ENCODE data around the gene GART. TPM values are rescaled to one million over a fixed set of nuclear protein-coding genes. Genes with fewer than 3 reads are reported as not detected.

The GART gene
- total and polyA plus RNA-seq, 10 of the 15 experiments (the other 5 are each of a cell fraction or from before 2014, with no cell fraction given): 44.7 to 178 (median 106) TPM

DNA sequence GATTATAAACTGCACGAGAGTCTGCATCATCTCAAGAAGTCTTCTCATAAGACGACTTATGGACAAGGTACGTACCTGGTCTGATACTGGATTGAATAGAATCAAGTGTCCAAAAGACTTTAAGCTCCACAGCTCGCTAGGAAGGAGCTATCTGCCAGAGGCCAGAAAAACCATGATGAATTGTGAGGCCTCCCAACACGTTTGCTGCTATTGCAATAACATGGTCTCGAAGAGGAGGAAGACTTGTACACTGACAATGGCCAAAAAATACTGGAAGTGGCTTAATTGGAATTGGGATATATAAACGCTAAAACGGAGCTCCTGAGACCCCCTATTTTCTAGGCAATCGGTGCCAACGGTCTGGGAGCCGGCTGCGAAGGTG, 50.9 kb downstream of the GART start (continued):
- TF ChIP-seq, protein P1, sequence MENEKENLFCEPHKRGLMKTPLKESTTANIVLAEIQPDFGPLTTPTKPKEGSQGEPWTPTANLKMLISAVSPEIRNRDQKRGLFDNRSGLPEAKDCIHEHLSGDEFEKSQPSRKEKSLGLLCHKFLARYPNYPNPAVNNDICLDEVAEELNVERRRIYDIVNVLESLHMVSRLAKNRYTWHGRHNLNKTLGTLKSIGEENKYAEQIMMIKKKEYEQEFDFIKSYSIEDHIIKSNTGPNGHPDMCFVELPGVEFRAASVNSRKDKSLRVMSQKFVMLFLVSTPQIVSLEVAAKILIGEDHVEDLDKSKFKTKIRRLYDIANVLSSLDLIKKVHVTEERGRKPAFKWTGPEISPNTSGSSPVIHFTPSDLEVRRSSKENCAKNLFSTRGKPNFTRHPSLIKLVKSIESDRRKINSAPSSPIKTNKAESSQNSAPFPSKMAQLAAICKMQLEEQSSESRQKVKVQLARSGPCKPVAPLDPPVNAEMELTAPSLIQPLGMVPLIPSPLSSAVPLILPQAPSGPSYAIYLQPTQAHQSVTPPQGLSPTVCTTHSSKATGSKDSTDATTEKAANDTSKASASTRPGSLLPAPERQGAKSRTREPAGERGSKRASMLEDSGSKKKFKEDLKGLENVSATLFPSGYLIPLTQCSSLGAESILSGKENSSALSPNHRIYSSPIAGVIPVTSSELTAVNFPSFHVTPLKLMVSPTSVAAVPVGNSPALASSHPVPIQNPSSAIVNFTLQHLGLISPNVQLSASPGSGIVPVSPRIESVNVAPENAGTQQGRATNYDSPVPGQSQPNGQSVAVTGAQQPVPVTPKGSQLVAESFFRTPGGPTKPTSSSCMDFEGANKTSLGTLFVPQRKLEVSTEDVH (IDR thresholded peaks at IDR 0.05; ENCODE audit: low read depth, partially characterized antibody): no peak
- TF ChIP-seq CREB1 (IDR thresholded peaks at IDR 0.05; ENCODE audit: low read depth) (no peak), TARDBP (IDR thresholded peaks at IDR 0.05; ENCODE audit: borderline replicate concordance) (no peak), SMAD1 (IDR thresholded peaks at IDR 0.05; ENCODE audit: low read depth, partially characterized antibody) (no peak), PAX5 (IDR thresholded peaks at IDR 0.05; ENCODE audit: borderline replicate concordance, low read depth, low read length) (no peak), ZNF207 (IDR thresholded peaks at IDR 0.05; ENCODE audit: borderline replicate concordance) (no peak)
- TF ChIP-seq, protein P2, sequence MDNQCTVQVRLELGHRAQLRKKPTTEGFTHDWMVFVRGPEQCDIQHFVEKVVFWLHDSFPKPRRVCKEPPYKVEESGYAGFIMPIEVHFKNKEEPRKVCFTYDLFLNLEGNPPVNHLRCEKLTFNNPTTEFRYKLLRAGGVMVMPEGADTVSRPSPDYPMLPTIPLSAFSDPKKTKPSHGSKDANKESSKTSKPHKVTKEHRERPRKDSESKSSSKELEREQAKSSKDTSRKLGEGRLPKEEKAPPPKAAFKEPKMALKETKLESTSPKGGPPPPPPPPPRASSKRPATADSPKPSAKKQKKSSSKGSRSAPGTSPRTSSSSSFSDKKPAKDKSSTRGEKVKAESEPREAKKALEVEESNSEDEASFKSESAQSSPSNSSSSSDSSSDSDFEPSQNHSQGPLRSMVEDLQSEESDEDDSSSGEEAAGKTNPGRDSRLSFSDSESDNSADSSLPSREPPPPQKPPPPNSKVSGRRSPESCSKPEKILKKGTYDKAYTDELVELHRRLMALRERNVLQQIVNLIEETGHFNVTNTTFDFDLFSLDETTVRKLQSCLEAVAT (IDR thresholded peaks at IDR 0.05): no peak

DNA sequence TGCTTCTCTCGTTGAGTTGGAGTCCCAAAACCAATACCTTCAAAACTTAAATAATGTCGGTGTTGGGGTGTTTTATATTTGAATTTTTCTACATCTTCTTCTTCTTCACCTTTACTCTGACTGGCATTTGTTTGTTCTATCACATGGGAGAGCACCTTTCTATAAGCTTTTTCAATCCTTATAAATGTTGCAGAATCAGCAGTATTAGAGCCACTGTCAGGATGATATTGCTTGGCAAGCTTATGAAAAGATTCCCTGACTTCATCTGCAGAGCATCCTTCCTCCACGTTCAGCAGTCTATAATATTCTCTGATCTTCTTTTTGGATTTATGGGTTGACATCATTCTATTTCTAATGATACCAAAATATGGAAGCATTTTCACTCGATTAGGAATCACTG, 53.0 kb downstream of the GART start:
- no TSS peak for BruUV-seq (replicated peaks)
- no peak overlapping the region for H3K27ac ChIP-seq (ENCODE audit: control insufficient read depth, insufficient read depth)
- FAIRE-seq (no peak), ATAC-seq (no peak), DNase-seq (ENCODE audit: low read depth, low spot score) (no peak)
- intact Hi-C loops (cut with micrococcal nuclease; ENCODE audit: unreplicated experiment) (no loop called here), in situ Hi-C loops (cut with MboI) (no loop called here)
- H3K27me3 ChIP-seq (replicated peaks in 1 of 2; ENCODE audit: control insufficient read depth in 2 of 2, insufficient read depth in 2 of 2, low read length in 1 of 2): no peaks in the 10 kb centered on the region
- WGBS (ENCODE audit: insufficient coverage, insufficient replicate concordance, low lambda C conversion rate, missing lambda C conversion rate): 28% methylated on average over 4 of the region's 4 CpGs
- no peak overlapping the region for H3K4me3 ChIP-seq
- no peak overlapping the region for H3K4me2 ChIP-seq (ENCODE audit: control insufficient read depth, insufficient read depth)
- H3K36me3 ChIP-seq (ENCODE audit: control insufficient read depth in 2 of 2, insufficient read depth in 2 of 2, low read length in 1 of 2): no peaks in the 10 kb centered on the region
- H2AFZ ChIP-seq (ENCODE audit: control insufficient read depth, low read depth, low read length): no peak overlapping the region
- H3K79me2 ChIP-seq (ENCODE audit: control insufficient read depth, insufficient read depth, low read length): no peaks in the 10 kb centered on the region
- H3K9me3 ChIP-seq (replicated peaks; ENCODE audit: control insufficient read depth, insufficient read depth, low read length): no peaks in the 10 kb centered on the region
- ChIA-PET RAD21 (ENCODE audit: unreplicated experiment) (no interaction called here), POLR2A (no interaction called here), CTCF (interaction anchor here (1.4 kb wide), 1 partner anchor 117 kb away, joined by 4 read pairs; no protein-coding TSS in a partner anchor), SMC1A (ENCODE audit: uncharacterized antibody, unreplicated experiment) (no interaction called here)
- H4K20me1 ChIP-seq (ENCODE audit: control insufficient read depth, insufficient read depth): no peaks in the 10 kb centered on the region
- H3K4me1 ChIP-seq (ENCODE audit: control insufficient read depth, insufficient read depth, low read length): no peaks in the 10 kb centered on the region
- H3K9ac ChIP-seq (ENCODE audit: control insufficient read depth, insufficient read depth, low read length): no peak overlapping the region
- TF ChIP-seq JUNB (IDR thresholded peaks at IDR 0.05) (no peak), KAT2A (conservative IDR thresholded peaks at IDR 0.05; ENCODE audit: control insufficient read depth, low read depth, low read length) (no peak), ZNF384 (IDR thresholded peaks at IDR 0.05; ENCODE audit: borderline replicate concordance, low read depth, low read length) (no peak), WRNIP1 (IDR thresholded peaks at IDR 0.05; ENCODE audit: borderline replicate concordance, low read depth, low read length) (no peak), RBBP5 (conservative IDR thresholded peaks at IDR 0.05) (no peak), MTA2 (IDR thresholded peaks at IDR 0.05; ENCODE audit: low read depth) (no peak), PML (IDR thresholded peaks at IDR 0.05; ENCODE audit: low read length) (no peak), RB1 (IDR thresholded peaks at IDR 0.05; ENCODE audit: borderline replicate concordance) (no peak), FOXK2 (IDR thresholded peaks at IDR 0.05) (no peak), EED (IDR thresholded peaks at IDR 0.05; ENCODE audit: low read depth) (no peak)
- TF ChIP-seq, protein P3, sequence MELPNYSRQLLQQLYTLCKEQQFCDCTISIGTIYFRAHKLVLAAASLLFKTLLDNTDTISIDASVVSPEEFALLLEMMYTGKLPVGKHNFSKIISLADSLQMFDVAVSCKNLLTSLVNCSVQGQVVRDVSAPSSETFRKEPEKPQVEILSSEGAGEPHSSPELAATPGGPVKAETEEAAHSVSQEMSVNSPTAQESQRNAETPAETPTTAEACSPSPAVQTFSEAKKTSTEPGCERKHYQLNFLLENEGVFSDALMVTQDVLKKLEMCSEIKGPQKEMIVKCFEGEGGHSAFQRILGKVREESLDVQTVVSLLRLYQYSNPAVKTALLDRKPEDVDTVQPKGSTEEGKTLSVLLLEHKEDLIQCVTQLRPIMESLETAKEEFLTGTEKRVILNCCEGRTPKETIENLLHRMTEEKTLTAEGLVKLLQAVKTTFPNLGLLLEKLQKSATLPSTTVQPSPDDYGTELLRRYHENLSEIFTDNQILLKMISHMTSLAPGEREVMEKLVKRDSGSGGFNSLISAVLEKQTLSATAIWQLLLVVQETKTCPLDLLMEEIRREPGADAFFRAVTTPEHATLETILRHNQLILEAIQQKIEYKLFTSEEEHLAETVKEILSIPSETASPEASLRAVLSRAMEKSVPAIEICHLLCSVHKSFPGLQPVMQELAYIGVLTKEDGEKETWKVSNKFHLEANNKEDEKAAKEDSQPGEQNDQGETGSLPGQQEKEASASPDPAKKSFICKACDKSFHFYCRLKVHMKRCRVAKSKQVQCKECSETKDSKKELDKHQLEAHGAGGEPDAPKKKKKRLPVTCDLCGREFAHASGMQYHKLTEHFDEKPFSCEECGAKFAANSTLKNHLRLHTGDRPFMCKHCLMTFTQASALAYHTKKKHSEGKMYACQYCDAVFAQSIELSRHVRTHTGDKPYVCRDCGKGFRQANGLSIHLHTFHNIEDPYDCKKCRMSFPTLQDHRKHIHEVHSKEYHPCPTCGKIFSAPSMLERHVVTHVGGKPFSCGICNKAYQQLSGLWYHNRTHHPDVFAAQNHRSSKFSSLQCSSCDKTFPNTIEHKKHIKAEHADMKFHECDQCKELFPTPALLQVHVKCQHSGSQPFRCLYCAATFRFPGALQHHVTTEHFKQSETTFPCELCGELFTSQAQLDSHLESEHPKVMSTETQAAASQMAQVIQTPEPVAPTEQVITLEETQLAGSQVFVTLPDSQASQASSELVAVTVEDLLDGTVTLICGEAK (IDR thresholded peaks at IDR 0.05; ENCODE audit: borderline replicate concordance): no peak

Data from GM12878 (cell line).